ENCODE data around the gene TTF2. TPM values are rescaled to one million over a fixed set of nuclear protein-coding genes. Genes with fewer than 3 reads are reported as not detected.

Gene TTF2
- total RNA-seq, 1 donor from 2014 or later = 40.6 TPM

DNA sequence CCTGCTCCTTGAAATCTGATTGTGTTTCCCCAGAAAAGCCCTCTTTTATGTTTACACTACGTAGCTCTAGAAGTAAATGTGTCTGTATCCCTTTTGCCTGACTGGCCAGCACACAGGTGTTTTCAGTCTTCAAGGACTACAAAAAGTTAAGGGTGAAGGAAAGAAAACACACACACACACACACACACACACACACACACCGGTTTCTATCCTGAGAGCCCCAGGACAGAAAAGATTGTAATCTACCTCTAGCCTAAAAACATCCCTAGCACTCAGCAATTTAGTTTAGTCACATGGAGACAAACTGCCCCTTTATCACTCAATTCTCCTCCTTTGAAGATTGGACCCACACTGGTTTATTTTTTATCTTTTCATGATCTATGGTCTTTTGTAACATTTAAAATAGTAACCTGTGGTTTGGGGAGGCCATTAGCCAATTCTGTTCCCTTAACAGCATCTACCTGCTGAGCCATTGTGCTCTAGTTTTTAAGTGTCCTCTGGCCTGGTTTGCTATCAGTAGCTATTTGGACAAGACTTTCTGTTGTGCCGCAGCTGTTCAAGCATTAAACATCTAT, 77.2 kb downstream of the TTF2 start:
- no peak for DNase-seq (ENCODE audit: low spot score in 2 of 2, unreplicated experiment in 2 of 2)
- Mint-ChIP-seq H3K4me1 (peaks cover 38% of the 10 kb centered on the region), H3K9me3 (no peaks in the 10 kb centered on the region), H3K36me3 (peaks cover 6% of the 10 kb centered on the region), H3K4me3 (no peak overlapping the region), H3K27me3 (ENCODE audit: low read depth) (no peaks in the 10 kb centered on the region), H3K27ac (peak overlapping the region; percentile 81)
- TF ChIP-seq, protein P1, sequence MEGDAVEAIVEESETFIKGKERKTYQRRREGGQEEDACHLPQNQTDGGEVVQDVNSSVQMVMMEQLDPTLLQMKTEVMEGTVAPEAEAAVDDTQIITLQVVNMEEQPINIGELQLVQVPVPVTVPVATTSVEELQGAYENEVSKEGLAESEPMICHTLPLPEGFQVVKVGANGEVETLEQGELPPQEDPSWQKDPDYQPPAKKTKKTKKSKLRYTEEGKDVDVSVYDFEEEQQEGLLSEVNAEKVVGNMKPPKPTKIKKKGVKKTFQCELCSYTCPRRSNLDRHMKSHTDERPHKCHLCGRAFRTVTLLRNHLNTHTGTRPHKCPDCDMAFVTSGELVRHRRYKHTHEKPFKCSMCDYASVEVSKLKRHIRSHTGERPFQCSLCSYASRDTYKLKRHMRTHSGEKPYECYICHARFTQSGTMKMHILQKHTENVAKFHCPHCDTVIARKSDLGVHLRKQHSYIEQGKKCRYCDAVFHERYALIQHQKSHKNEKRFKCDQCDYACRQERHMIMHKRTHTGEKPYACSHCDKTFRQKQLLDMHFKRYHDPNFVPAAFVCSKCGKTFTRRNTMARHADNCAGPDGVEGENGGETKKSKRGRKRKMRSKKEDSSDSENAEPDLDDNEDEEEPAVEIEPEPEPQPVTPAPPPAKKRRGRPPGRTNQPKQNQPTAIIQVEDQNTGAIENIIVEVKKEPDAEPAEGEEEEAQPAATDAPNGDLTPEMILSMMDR (IDR thresholded peaks at IDR 0.05; ENCODE audit: unreplicated experiment) = no peak

DNA sequence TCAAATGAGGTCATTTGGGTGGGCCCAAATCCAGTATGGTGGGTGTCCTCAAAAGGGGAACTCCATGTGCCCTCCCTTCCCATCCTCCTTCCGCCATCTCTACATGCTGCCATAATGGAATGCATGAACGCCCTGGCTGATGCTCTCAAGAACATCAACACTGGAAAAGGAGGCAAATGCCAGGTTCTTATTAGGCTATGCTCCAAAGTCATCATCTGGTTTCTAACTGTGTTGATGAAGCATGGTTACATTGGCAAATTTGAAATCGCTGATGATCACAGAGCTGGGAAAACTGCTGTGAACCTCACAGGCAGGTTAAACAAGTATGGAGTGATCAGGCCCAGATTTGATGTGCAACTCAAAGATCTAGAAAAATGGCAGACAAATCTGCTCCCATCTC, 78.0 kb downstream of the TTF2 start:
- Mint-ChIP-seq H3K27me3 (ENCODE audit: low read depth) (no peaks in the 10 kb centered on the region), H3K9me3 (no peaks in the 10 kb centered on the region), H3K4me3 (no peak overlapping the region), H3K36me3 (peaks cover 6% of the 10 kb centered on the region), H3K27ac (peak overlapping the region; percentile 55), H3K4me1 (peaks cover 36% of the 10 kb centered on the region)
- TF ChIP-seq, protein P1 (IDR thresholded peaks at IDR 0.05; ENCODE audit: unreplicated experiment) = no peak
- no peak for DNase-seq (ENCODE audit: low spot score in 2 of 2, unreplicated experiment in 2 of 2)

DNA sequence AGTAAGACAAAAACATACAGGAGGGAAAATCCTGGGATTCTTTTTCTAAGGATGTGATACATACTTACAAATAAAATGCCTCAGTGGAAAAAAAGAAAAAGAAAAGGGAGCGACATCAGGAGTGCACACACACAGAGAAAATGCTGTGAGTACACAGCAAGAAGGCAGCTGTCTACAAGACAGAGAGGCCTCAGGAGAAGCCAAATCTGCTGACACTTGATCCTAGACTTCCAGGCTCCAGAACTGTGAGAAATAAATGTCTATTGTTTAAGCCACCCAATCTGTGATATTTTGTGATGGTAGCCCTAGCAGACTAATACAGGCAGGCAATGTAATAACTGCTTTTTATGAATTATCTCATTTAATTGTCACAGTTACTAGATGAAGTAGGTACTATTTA, 78.4 kb downstream of the TTF2 start:
- H3K9me3 Mint-ChIP-seq = no peaks in the 10 kb centered on the region
- H3K4me1 Mint-ChIP-seq = peaks cover 34% of the 10 kb centered on the region
- DNase-seq (ENCODE audit: low spot score in 2 of 2, unreplicated experiment in 2 of 2) = no peak
- peak overlapping the region; percentile 55 for H3K27ac Mint-ChIP-seq
- H3K4me3 Mint-ChIP-seq = no peak overlapping the region
- TF ChIP-seq, protein P1 (IDR thresholded peaks at IDR 0.05; ENCODE audit: unreplicated experiment) = no peak
- H3K27me3 Mint-ChIP-seq (ENCODE audit: low read depth) = no peaks in the 10 kb centered on the region
- peaks cover 6% of the 10 kb centered on the region for H3K36me3 Mint-ChIP-seq

DNA sequence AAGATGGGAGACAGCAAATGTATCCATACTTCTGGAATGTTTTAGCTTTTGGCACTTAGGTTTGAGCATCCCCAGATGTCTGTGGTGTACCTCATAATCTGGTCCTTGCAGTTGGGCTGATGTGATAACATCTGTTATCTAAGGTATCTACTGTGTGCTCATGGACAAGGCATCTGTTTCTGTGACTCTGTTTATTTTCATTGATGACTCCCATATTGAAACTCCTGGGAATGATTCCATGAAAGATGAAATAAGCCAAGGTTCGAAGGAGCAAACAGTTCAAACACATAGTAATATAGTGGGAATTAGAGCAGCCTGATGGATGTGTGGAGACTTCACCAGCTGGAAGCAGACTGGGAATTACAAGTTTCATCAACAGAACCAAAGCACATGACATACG, 82.1 kb downstream of the TTF2 start:
- Mint-ChIP-seq H3K4me1 (peaks cover 36% of the 10 kb centered on the region), H3K9me3 (no peaks in the 10 kb centered on the region), H3K36me3 (peaks cover 6% of the 10 kb centered on the region), H3K4me3 (no peak overlapping the region), H3K27ac (no peak overlapping the region), H3K27me3 (ENCODE audit: low read depth) (no peaks in the 10 kb centered on the region)
- TF ChIP-seq, protein P1 (IDR thresholded peaks at IDR 0.05; ENCODE audit: unreplicated experiment) = no peak
- no peak for DNase-seq (ENCODE audit: low spot score in 2 of 2, unreplicated experiment in 2 of 2)

DNA sequence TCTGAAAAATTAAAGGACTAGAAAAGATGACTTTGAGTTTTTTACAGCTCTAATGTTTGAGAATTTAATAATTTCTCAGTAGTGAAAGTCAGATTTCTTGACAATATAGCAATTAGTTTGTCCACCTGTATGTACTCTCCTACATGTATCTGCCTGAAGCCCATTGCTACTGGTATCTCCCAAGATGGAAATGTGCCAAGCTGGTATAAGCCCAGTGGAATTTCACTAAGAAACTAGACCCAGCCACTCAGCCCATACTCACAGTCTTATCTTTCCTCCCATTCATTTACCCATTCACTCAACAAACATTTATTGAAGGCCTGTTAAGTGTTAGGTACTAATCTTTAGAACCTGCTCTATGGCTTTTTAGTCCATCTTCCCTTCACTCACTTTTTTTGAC, 83.0 kb downstream of the TTF2 start:
- DNase-seq (ENCODE audit: low spot score in 2 of 2, unreplicated experiment in 2 of 2) = no peak
- Mint-ChIP-seq H3K4me1 (peaks cover 36% of the 10 kb centered on the region), H3K9me3 (no peaks in the 10 kb centered on the region), H3K36me3 (peaks cover 6% of the 10 kb centered on the region), H3K4me3 (no peak overlapping the region), H3K27ac (no peak overlapping the region), H3K27me3 (ENCODE audit: low read depth) (no peaks in the 10 kb centered on the region)
- TF ChIP-seq, protein P1 (IDR thresholded peaks at IDR 0.05; ENCODE audit: unreplicated experiment) = no peak

DNA sequence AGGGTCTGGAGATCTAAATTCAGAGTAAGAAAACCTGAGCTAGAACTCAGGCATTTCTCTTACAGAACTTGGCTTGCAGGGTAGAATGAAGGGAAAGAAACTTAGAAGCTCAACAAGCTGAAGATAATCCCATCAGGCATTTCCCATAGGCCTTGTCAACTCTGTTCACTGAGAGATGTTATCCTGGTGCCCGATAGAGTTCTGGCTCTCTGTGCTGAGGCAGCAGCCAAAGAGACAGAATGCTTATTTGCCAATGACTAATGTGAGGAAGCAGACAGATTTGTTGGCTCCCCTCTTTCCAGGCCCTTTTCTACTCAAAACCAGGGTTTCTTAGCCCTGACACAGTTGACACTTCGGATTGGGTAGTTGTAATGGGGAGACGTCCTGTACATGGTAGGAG, 83.7 kb downstream of the TTF2 start:
- TF ChIP-seq, protein P1 (IDR thresholded peaks at IDR 0.05; ENCODE audit: unreplicated experiment) = no peak
- Mint-ChIP-seq H3K4me1 (peaks cover 36% of the 10 kb centered on the region), H3K4me3 (no peak overlapping the region), H3K36me3 (peaks cover 6% of the 10 kb centered on the region), H3K27me3 (ENCODE audit: low read depth) (no peaks in the 10 kb centered on the region), H3K9me3 (no peaks in the 10 kb centered on the region), H3K27ac (no peak overlapping the region)
- no peak for DNase-seq (ENCODE audit: low spot score in 2 of 2, unreplicated experiment in 2 of 2)
